ENCODE measurements around the gene ERMAP. TPM values are rescaled to one million over a fixed set of nuclear protein-coding genes. Genes with fewer than 3 reads are reported as not detected.
"Not testable (repeated sequence)": the region's sequence is repeated elsewhere in the genome, so short reads cannot be mapped to it uniquely, and the experiment has no call there.

Gene ERMAP
- total RNA-seq, 4 donors from 2014 or later, result 6.1 to 11.7 (median 8.7) TPM

GRCh38 chr1:42849944-42850343 lies 33.0 kb downstream of the ERMAP start:
- TF ChIP-seq CTCF (IDR thresholded peaks at IDR 0.05) (no peak), POLR2A (IDR thresholded peaks at IDR 0.05) (no peak)
- Histone ChIP-seq H3K4me1 (peaks cover 6 to 24% (median 12%) of the 10 kb centered on the region in 3 donors), H3K27me3 (no peaks in the 10 kb centered on the region), H3K9me3 (peaks cover 0 to 8% (median 0%) of the 10 kb centered on the region in 3 donors), H3K27ac (no peak overlapping the region), H3K36me3 (peaks cover 4 to 38% (median 8%) of the 10 kb centered on the region in 3 donors), H3K4me3 (no peak overlapping the region)
- intact Hi-C loops (cut with DNase I), result no loop called here
- 93 to 100% methylated on average over 4 to 5 of the region's 5 CpGs for WGBS, 2 donors
- DNase-seq, result no peak

GRCh38 chr1:42851420-42851819 lies 34.5 kb downstream of the ERMAP start:
- H3K4me1 ChIP-seq, result peaks cover 6 to 16% (median 12%) of the 10 kb centered on the region in 3 donors
- H3K4me3 ChIP-seq, result no peak overlapping the region
- no peaks in the 10 kb centered on the region for H3K27me3 ChIP-seq
- TF ChIP-seq POLR2A (IDR thresholded peaks at IDR 0.05) (no peak), CTCF (IDR thresholded peaks at IDR 0.05) (no peak)
- H3K9me3 ChIP-seq, result peaks cover 0 to 12% (median 0%) of the 10 kb centered on the region in 3 donors
- peaks cover 4 to 38% (median 8%) of the 10 kb centered on the region in 3 donors for H3K36me3 ChIP-seq
- 95 to 97% methylated on average over 11 to 13 of the region's 15 CpGs for WGBS, 2 donors
- intact Hi-C loops (cut with DNase I), result no loop called here
- H3K27ac ChIP-seq, result no peak overlapping the region
- no peak for DNase-seq

- no peak for DNase-seq
- TF ChIP-seq POLR2A (IDR thresholded peaks at IDR 0.05) (no peak), CTCF (IDR thresholded peaks at IDR 0.05) (no peak)
- Histone ChIP-seq H3K4me3 (no peak overlapping the region), H3K36me3 (peaks cover 4 to 38% (median 8%) of the 10 kb centered on the region in 3 donors), H3K9me3 (peaks cover 0 to 19% (median 0%) of the 10 kb centered on the region in 3 donors), H3K4me1 (peaks cover 4 to 12% (median 11%) of the 10 kb centered on the region in 3 donors), H3K27ac (no peak overlapping the region), H3K27me3 (no peaks in the 10 kb centered on the region)
- WGBS, 2 donors, result 92% methylated on average over 2 of the region's 2 CpGs
- intact Hi-C loops (cut with DNase I), result no loop called here
Observed at GRCh38 chr1:42851960-42852607, 35.2 kb downstream of the ERMAP start.

GRCh38 chr1:42852608-42852980 lies 35.7 kb downstream of the ERMAP start:
- TF ChIP-seq POLR2A (IDR thresholded peaks at IDR 0.05) (no peak), CTCF (IDR thresholded peaks at IDR 0.05) (no peak)
- Histone ChIP-seq H3K9me3 (peaks cover 0 to 23% (median 0%) of the 10 kb centered on the region in 3 donors), H3K36me3 (peaks cover 4 to 38% (median 8%) of the 10 kb centered on the region in 3 donors), H3K4me3 (no peak overlapping the region), H3K27ac (no peak overlapping the region), H3K4me1 (peaks cover 0 to 6% (median 6%) of the 10 kb centered on the region in 3 donors), H3K27me3 (no peaks in the 10 kb centered on the region)
- intact Hi-C loops (cut with DNase I), result no loop called here
- WGBS, 2 donors, result 38 to 46% methylated on average over 2 of the region's 2 CpGs
- DNase-seq, result no peak

GRCh38 chr1:42853116-42853884 lies 36.4 kb downstream of the ERMAP start:
- DNase-seq, result no peak
- Histone ChIP-seq H3K9me3 (peaks cover 0 to 23% (median 0%) of the 10 kb centered on the region in 3 donors), H3K27ac (no peak overlapping the region), H3K4me3 (no peak overlapping the region), H3K4me1 (no peaks in the 10 kb centered on the region), H3K36me3 (peaks cover 4 to 38% (median 8%) of the 10 kb centered on the region in 3 donors), H3K27me3 (no peaks in the 10 kb centered on the region)
- intact Hi-C loops (cut with DNase I), result no loop called here
- 60 to 80% methylated on average over 6 of the region's 6 CpGs for WGBS, 2 donors
- no peak for TF ChIP-seq POLR2A (IDR thresholded peaks at IDR 0.05)
- no peak for TF ChIP-seq CTCF (IDR thresholded peaks at IDR 0.05)

- H3K9me3 ChIP-seq, result peaks cover 0 to 16% (median 0%) of the 10 kb centered on the region in 3 donors
- intact Hi-C loops (cut with DNase I); H3K4me1 ChIP-seq; H3K36me3 ChIP-seq; H3K4me3 ChIP-seq; H3K27ac ChIP-seq; DNase-seq: not testable (repeated sequence)
- peaks cover 0 to 19% (median 0%) of the 10 kb centered on the region in 4 donors for H3K27me3 ChIP-seq
- 82 to 83% methylated on average over 2 to 3 of the region's 3 CpGs for WGBS, 2 donors
Observed at GRCh38 chr1:42856554-42856953, 39.6 kb downstream of the ERMAP start.

- Histone ChIP-seq H3K9me3 (peaks cover 0 to 15% (median 0%) of the 10 kb centered on the region in 3 donors), H3K27me3 (peaks cover 0 to 35% (median 0%) of the 10 kb centered on the region in 4 donors)
- DNase-seq; H3K4me3 ChIP-seq; H3K4me1 ChIP-seq; H3K36me3 ChIP-seq; H3K27ac ChIP-seq; intact Hi-C loops (cut with DNase I): not testable (repeated sequence)
- 34 to 61% methylated on average over 3 of the region's 5 CpGs for WGBS, 2 donors
Observed at GRCh38 chr1:42859366-42859765, 42.4 kb downstream of the ERMAP start.

Data from esophagus squamous epithelium (tissue), 5 donors.